ENCODE results near the gene LDHAL6B.

LDHAL6B gene

GRCh38 chr15:59249816-59250215 is 43.2 kb downstream of the LDHAL6B start:
- in situ Hi-C loops (cut with HindIII; ENCODE audit: low sequenced_read_pairs) = no loop called here

- in situ Hi-C loops (cut with HindIII; ENCODE audit: low sequenced_read_pairs) = no loop called here
Observed at GRCh38 chr15:59250249-59250648, 43.6 kb downstream of the LDHAL6B start.

- in situ Hi-C loops (cut with HindIII; ENCODE audit: low sequenced_read_pairs) = no loop called here
Observed at GRCh38 chr15:59251001-59251845, 44.6 kb downstream of the LDHAL6B start.

GRCh38 chr15:59252137-59252536 is 45.5 kb downstream of the LDHAL6B start:
- in situ Hi-C loops (cut with HindIII; ENCODE audit: low sequenced_read_pairs) = no loop called here

DNA sequence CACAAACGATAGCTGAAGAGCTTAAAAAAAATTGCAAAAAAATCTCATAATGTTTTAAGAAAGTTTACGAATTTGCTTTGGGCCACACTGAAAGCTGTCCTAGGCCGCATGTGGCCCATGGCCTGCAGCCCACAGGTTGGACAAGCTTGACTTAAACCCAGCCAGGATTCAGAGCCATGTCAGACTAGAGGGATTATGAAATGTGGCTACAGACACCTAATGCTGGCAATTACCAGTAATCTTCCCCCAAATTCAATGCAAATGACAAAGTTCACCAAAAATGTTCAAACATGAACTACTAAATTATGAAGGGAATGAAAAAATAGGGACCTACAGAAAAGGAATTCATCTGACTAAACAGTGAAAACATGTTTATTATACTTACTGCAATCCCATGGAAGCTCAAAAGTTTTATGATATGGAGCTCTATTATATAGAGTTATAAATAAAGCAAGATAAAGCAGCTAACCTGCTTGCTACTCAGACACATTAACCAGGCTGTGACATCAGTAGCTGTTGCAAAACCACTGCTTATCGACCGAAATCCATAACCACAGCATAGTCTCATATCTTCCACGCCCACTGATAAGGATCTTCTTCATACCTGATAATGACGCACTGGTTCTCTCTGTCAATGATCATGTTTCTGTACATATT is 49.2 kb downstream of the LDHAL6B start:
- in situ Hi-C loops (cut with HindIII; ENCODE audit: low sequenced_read_pairs) = no loop called here

DNA sequence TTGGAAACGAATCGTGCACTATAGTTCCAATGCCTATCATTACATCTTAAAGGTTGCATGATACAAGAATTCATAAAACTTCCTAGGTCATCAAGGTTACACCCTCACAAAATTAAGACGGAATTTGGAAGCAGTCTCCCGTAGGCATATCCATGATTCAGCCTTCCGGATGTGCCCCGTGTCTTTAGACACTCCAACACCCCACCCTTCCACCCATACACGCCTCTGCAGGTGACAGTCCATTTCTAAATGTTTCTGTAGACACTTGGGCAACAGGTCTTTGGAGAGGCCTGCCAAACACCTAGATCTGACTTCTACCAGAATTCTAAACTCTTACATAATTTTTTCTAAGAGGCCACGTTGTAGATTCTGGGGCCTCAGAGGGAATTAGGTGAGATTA is 49.8 kb downstream of the LDHAL6B start:
- in situ Hi-C loops (cut with HindIII; ENCODE audit: low sequenced_read_pairs) = no loop called here

- in situ Hi-C loops (cut with HindIII; ENCODE audit: low sequenced_read_pairs) = no loop called here
Observed at GRCh38 chr15:59257140-59257539, 50.5 kb downstream of the LDHAL6B start.
